Upper lobe of left lung (tissue), 4 donors: Measurements from ENCODE around the gene SLC25A13.
A peak's percentile ranks its signal among the peaks of the same experiment; 100 is the strongest.

Experiments used
- POLR2AphosphoS5 ChIP-seq, 2 donors: sonication (generic); formaldehyde crosslinking; IDR thresholded peaks; one replicate each; pipeline ENCODE4 v1.5.1; 2017; ENCODE audit warnings: antibody characterized with exemption in 2 of 2
- TF ChIP-seq, protein P1 (sequence below), 6 experiments: fragments of 450-650 bp in 4 of 6; fragments of 200-600 bp in 2 of 6; sonication (generic) in 2 of 6; IDR thresholded peaks; one replicate each; pipeline ENCODE4 v1.5.1; 2016 to 2019; ENCODE audit warnings: antibody characterized with exemption in 6 of 6

DNA sequence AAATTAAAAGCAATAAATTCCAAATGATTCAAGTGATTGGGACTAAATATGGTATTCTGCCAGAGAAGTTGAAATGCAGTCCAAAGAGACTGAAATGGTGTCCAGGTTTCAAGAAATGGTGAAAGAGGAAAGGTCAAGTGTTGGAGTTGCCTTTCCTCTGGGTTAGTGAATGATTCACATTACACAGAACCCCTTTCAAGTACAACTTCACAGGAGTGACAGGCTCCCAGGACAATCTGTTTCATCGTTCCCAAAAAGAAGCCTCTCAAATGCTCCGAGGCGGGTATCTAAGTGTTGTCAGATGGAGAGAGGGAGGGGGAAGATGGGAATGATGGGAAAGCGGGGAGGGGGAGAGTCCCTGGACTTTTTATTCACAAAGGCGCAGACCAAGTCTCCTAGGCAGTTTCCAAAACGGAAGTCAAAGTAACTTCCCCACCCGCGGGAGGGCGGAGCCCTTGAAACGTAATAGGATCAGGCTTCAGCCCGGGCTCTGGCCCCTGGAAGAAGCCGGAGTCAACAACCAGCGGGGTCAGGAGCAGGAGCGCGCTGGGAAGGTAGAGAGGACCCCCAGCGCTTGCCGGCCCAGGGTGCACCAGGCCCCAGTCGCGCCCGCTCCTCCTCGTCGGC is 754 bp downstream of the SLC25A13 start:
- peak in 1 of 2 donors; percentile 73 for TF ChIP-seq POLR2AphosphoS5 (IDR thresholded peaks at IDR 0.05)
- TF ChIP-seq, protein P1, sequence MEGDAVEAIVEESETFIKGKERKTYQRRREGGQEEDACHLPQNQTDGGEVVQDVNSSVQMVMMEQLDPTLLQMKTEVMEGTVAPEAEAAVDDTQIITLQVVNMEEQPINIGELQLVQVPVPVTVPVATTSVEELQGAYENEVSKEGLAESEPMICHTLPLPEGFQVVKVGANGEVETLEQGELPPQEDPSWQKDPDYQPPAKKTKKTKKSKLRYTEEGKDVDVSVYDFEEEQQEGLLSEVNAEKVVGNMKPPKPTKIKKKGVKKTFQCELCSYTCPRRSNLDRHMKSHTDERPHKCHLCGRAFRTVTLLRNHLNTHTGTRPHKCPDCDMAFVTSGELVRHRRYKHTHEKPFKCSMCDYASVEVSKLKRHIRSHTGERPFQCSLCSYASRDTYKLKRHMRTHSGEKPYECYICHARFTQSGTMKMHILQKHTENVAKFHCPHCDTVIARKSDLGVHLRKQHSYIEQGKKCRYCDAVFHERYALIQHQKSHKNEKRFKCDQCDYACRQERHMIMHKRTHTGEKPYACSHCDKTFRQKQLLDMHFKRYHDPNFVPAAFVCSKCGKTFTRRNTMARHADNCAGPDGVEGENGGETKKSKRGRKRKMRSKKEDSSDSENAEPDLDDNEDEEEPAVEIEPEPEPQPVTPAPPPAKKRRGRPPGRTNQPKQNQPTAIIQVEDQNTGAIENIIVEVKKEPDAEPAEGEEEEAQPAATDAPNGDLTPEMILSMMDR (IDR thresholded peaks at IDR 0.05): no peak
